DOHH2 (cell line): ENCODE data around the gene PIM3.

ENCODE experiments used
- CTCF ChIP-seq: fragments of 200-600 bp; sonication (generic); IDR thresholded peaks from one replicate; pipeline ENCODE4 v1.5.1; 2014; ENCODE audit warnings: antibody characterized with exemption, mild to moderate bottlenecking, low read depth, low read length; ENCODE audit not compliant: poor library complexity, severe bottlenecking
- EZH2phosphoT487 ChIP-seq: fragments of 200-600 bp; sonication (generic); IDR thresholded peaks from 2 replicates; pipeline ENCODE4 v1.6.1; 2017; ENCODE audit warnings: borderline replicate concordance, mild to moderate bottlenecking, antibody characterized with exemption, low read length, moderate library complexity, mixed read lengths

DNA sequence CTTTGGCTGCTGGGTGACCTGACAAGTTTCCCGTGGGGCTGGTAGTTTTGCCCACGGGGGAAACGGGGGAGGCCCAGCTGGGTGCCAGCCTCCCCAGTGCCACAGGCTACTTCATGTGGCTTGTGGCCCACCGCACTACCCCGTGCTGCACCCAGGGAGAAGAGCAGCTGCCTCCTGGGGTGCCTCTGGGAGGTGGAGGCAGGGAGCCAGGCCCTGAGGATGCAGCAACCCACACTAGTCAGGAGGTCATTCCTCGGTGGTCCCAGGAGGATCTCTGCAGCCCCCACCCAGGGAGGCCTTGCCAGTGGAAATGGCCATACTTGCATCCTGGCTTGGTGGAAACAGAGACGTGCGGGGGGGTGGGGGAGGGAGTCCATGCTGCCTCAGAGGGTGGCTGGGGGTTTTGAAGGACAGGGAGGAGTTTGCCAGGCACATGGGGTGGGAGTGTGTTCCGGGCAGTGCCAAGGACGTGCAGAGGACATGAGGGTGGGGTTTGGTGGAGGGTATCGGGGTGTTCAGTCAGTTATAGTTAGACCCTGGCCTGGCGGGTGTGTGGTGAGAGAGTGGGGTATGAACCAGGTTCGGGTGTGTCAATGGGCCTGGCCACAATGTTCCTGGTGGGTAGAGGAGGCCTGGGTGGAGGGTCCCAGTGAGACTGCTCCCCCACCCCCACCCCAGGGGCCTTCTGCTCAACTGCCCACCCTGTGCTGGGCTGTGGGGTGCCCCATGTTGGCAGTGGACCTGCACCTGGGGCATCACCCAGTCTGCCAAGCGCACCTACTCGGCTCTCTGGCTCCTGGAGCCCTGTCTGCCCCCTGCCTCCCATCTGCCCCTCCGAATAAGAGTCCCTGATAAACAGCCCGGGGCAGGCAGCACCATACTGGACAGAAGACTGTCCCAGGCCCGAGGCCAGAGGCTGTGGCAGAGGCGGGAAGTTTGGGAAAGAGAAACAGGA, 3.8 kb downstream of the PIM3 start:
- TF ChIP-seq CTCF (no peak), EZH2phosphoT487 (no peak)
